Ishikawa (cell line): ENCODE results near the gene RAB40C.

ENCODE experiments used
- MAX ChIP-seq: IDR thresholded peaks from 2 replicates; pipeline ENCODE4 v1.6.1; 2012
- RAD21 ChIP-seq: IDR thresholded peaks from 2 replicates; pipeline ENCODE4 v1.6.1; 2012; ENCODE audit warnings: low read depth

DNA sequence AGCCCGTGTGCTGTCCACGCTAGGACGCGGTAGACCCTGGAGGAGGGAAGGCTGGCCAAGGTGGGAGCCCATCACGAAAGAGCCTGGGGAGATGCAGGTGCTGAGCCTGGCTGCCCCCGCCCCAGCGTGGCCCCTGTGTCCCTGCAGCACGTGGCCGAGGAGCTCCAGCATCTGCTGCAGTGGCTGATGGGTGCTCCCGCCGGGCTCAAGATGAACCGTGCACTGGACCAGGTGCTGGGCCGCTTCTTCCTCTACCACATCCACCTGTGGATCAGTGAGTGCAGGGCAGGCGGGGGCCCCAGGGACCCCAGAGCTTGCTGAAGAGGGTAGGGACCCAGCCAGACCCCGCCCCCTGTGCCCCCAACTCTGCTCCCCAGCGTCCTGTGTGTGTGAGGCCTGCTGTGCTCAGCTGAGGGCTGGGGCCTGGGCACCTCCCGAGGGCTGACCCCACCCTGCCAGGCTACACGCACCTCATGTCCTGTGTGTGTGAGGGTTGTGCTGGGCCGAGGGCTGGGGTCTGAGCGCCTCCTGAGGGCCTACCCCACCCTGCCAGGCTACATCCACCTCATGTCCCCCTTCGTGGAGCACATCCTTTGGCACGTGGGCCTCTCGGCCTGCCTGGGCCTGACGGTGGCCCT is 11.5 kb upstream of the RAB40C start:
- TF ChIP-seq MAX (no peak), RAD21 (no peak)
